Measurements from ENCODE around the gene SHROOM3.

DNA sequence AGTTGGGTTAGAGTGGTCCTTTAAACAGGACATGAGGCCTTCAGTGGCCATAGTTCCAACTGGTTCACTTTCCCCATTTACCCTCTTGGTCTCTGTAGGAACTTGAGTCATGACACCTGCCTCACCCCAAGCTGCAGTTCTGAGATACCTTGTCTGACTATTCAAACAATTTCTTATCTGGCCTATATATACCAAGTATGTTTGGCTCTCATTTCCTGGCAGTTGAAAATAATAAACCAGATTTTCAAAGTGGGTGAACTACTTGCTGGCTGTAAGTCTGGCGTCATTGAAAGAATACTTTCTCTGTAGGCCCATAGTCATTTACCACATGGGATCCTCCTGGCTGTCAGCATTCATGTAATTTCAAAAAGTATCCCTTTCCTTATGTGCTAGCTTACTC is 228.8 kb downstream of the SHROOM3 start:
- TF ChIP-seq POLR2A (IDR thresholded peaks at IDR 0.05; ENCODE audit: low read depth, low read length) (no peak), POLR2AphosphoS5 (IDR thresholded peaks at IDR 0.05; ENCODE audit: insufficient read depth, low read depth, low read length) (no peak), GATA2 (IDR thresholded peaks at IDR 0.05; ENCODE audit: insufficient read depth, insufficient read length, low read depth, low read length) (no peak), EZH2 (IDR thresholded peaks at IDR 0.05; ENCODE audit: borderline replicate concordance, low read depth, low read length, severe bottlenecking) (no peak), JUN (IDR thresholded peaks at IDR 0.05; ENCODE audit: borderline replicate concordance, insufficient read depth, insufficient read length, low read depth) (no peak), MYC (IDR thresholded peaks at IDR 0.05; ENCODE audit: low read depth, low read length) (no peak), FOS (IDR thresholded peaks at IDR 0.05; ENCODE audit: borderline replicate concordance, insufficient read depth, low read length) (no peak)
- TF ChIP-seq, protein P1, sequence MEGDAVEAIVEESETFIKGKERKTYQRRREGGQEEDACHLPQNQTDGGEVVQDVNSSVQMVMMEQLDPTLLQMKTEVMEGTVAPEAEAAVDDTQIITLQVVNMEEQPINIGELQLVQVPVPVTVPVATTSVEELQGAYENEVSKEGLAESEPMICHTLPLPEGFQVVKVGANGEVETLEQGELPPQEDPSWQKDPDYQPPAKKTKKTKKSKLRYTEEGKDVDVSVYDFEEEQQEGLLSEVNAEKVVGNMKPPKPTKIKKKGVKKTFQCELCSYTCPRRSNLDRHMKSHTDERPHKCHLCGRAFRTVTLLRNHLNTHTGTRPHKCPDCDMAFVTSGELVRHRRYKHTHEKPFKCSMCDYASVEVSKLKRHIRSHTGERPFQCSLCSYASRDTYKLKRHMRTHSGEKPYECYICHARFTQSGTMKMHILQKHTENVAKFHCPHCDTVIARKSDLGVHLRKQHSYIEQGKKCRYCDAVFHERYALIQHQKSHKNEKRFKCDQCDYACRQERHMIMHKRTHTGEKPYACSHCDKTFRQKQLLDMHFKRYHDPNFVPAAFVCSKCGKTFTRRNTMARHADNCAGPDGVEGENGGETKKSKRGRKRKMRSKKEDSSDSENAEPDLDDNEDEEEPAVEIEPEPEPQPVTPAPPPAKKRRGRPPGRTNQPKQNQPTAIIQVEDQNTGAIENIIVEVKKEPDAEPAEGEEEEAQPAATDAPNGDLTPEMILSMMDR (IDR thresholded peaks at IDR 0.05; ENCODE audit: extremely low read depth in 1 of 2, insufficient read depth in 1 of 2, low read depth in 1 of 2, low read length in 2 of 2), result no peak
- TF ChIP-seq, protein P2, sequence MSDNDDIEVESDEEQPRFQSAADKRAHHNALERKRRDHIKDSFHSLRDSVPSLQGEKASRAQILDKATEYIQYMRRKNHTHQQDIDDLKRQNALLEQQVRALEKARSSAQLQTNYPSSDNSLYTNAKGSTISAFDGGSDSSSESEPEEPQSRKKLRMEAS (IDR thresholded peaks at IDR 0.05; ENCODE audit: insufficient read depth, insufficient read length), result no peak

Data from endothelial cell of umbilical vein (primary cell).